Activated T-cell treated with anti-CD3 and anti-CD28 coated beads for 24 hours (primary cell): ENCODE results near the gene C16orf92.

Experiments
- DNase-seq: peaks from one replicate; pipeline ENCODE4 v3.0.0-alpha.2; 2020; ENCODE audit warnings: low read depth

Gene C16orf92

GRCh38 chr16:29989111-29989858, 33.7 kb upstream of the C16orf92 start:
- no peak for DNase-seq

- DNase-seq: no peak
These were observed 33.0 kb upstream of the C16orf92 start for GRCh38 chr16:29990034-29990433.

- DNase-seq: no peak
These were observed 32.0 kb upstream of the C16orf92 start for GRCh38 chr16:29990883-29991570.

- DNase-seq: no peak
These were observed 31.5 kb upstream of the C16orf92 start for GRCh38 chr16:29991571-29991904.

- no peak for DNase-seq
These were observed 30.5 kb upstream of the C16orf92 start for GRCh38 chr16:29992344-29992967.

- no peak for DNase-seq
These were observed 29.7 kb upstream of the C16orf92 start for GRCh38 chr16:29993191-29993902.

- no peak for DNase-seq
These were observed 28.9 kb upstream of the C16orf92 start for GRCh38 chr16:29993903-29994599.

- DNase-seq: peak; percentile 71
These were observed 28.2 kb upstream of the C16orf92 start for GRCh38 chr16:29994600-29995323.

- DNase-seq: peak; percentile 83
These were observed 27.6 kb upstream of the C16orf92 start, which contains the start of gene HIRIP3 for GRCh38 chr16:29995324-29995910. TSS of gene HIRIP3 (minus strand) at chr16:29995617. CDS start at chr16:29995605, 12 bp downstream.

GRCh38 chr16:29995911-29996765, 26.9 kb upstream of the C16orf92 start, which contains the start of gene INO80E:
TSS of gene INO80E (plus strand) at chr16:29996241. CDS start at chr16:29996311, 70 bp downstream.
- peak; percentile 99 for DNase-seq

- no peak for DNase-seq
These were observed 26.2 kb upstream of the C16orf92 start for GRCh38 chr16:29996766-29997250.

GRCh38 chr16:29999605-30000004, 23.4 kb upstream of the C16orf92 start:
- DNase-seq: no peak

GRCh38 chr16:30000735-30001631, 22.0 kb upstream of the C16orf92 start:
- no peak for DNase-seq

- no peak for DNase-seq
These were observed 20.2 kb upstream of the C16orf92 start for GRCh38 chr16:30002614-30003346.

- no peak for DNase-seq
These were observed 19.2 kb upstream of the C16orf92 start for GRCh38 chr16:30003670-30004423.

GRCh38 chr16:30004424-30004776, 18.6 kb upstream of the C16orf92 start:
- DNase-seq: no peak

GRCh38 chr16:30004811-30005242, 18.2 kb upstream of the C16orf92 start:
- DNase-seq: no peak
